Omental fat pad (tissue), 4 donors: ENCODE data around the gene CNKSR3. TPM values are rescaled to one million over a fixed set of nuclear protein-coding genes. Genes with fewer than 3 reads are reported as not detected.
A peak's percentile ranks its signal among the peaks of the same experiment; 100 is the strongest.

ENCODE experiments used
- ATAC-seq: fragments of 150-250 bp; one replicate; pipeline ENCODE4 v1.9.1; 2016; ENCODE audit warnings: mild to moderate bottlenecking, moderate library complexity; ENCODE audit not compliant: low FRiP score
- DNase-seq: peaks from one replicate; pipeline ENCODE4 v3.0.0-alpha.2; 2019; ENCODE audit warnings: low spot score
- total RNA-seq, 4 donors: library from RNA; depleted of rRNA; stranded (reverse); fragments of >200 nt; gene quantifications; one replicate each; pipeline ENCODE4 v1.1.0, GENCODE V29; 2016
- TF ChIP-seq, protein P1 (sequence below), 3 donors: fragments of 450-650 bp; IDR thresholded peaks; one replicate each; pipeline ENCODE4 v1.5.1; 2016 to 2017; ENCODE audit warnings: antibody characterized with exemption in 3 of 3, mild to moderate bottlenecking in 3 of 3, moderate library complexity in 2 of 3

CNKSR3 gene
- total RNA-seq, 4 donors from 2014 or later: 3.9 to 13.8 (median 5.5) TPM

DNA sequence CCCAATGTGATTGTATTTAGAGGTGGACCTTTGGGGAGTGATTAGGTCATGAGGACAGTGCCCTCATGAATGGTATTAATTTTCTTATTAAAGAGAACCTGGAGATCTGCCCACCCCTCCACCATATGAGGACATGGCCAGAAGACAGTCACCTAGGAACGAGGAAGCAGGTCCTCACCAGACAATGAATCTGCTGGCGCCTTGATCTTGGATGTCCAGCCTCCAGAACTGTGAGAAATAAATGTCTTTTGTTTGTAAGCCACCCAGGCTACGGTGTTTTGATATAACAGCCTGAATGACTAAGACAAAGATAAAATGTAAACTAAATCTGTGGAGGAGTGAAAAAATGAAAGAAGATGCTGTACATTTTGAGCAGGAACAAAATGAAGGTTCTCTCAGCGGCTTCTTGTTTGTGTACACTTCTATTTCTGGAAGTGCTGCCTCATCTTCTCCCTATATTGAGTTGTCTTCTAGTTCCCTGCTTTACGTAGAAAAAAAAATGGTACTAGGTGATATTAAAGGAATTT lies 152.4 kb downstream of the CNKSR3 start:
- no peak for DNase-seq
- no peak for ATAC-seq

DNA sequence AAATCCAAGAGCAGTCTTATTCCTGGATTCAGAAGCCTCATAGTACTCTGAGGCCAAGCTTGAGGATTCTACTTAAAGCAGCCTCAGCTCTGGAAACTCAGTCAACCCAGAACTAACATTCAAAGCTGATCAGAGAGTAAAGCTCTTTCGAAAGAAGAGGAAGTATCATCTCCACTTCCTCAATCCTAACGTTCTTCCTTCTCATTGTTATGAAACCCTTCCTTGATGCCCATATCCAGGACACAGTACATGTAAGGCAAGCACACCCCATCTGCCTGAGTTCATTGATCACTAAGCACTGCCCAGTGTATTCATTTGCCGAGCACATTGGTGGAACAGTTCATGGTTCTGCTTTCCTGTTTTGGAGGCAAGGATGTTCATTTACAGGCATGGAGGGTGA lies 153.8 kb downstream of the CNKSR3 start, which contains the start of gene IPCEF1:
Gene IPCEF1, minus strand, starts transcription at position 114 of the 400 bp plus-strand sequence. CDS start 90,856 bp downstream, outside the sequence.
- DNase-seq: no peak
- ATAC-seq: peak; percentile 55
- TF ChIP-seq, protein P1, sequence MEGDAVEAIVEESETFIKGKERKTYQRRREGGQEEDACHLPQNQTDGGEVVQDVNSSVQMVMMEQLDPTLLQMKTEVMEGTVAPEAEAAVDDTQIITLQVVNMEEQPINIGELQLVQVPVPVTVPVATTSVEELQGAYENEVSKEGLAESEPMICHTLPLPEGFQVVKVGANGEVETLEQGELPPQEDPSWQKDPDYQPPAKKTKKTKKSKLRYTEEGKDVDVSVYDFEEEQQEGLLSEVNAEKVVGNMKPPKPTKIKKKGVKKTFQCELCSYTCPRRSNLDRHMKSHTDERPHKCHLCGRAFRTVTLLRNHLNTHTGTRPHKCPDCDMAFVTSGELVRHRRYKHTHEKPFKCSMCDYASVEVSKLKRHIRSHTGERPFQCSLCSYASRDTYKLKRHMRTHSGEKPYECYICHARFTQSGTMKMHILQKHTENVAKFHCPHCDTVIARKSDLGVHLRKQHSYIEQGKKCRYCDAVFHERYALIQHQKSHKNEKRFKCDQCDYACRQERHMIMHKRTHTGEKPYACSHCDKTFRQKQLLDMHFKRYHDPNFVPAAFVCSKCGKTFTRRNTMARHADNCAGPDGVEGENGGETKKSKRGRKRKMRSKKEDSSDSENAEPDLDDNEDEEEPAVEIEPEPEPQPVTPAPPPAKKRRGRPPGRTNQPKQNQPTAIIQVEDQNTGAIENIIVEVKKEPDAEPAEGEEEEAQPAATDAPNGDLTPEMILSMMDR (IDR thresholded peaks at IDR 0.05): no peak

More for the DNA sequence above, 152.4 kb downstream of the CNKSR3 start:
- TF ChIP-seq, protein P1 (IDR thresholded peaks at IDR 0.05): no peak

DNA sequence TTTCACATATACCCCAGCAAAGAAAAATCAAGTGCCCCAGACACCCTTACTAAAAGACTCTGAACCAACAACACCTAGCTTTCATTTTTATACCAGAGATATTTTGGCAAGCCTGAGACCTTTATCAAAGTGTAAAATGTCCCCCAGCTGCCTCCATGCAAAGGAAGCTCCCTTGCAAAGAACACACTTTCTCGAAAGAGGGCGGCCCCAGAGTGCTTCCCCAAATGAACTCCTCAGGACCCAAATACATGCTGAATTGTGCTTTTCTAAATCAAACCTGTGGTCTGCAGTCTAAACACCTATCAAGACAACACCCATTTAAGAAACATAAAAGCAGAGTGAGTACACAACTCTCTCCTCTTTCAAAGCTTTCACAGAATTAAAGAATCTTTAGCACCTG lies 154.4 kb downstream of the CNKSR3 start:
- ATAC-seq (no peak), DNase-seq (no peak)
- TF ChIP-seq, protein P1 (IDR thresholded peaks at IDR 0.05): no peak

DNA sequence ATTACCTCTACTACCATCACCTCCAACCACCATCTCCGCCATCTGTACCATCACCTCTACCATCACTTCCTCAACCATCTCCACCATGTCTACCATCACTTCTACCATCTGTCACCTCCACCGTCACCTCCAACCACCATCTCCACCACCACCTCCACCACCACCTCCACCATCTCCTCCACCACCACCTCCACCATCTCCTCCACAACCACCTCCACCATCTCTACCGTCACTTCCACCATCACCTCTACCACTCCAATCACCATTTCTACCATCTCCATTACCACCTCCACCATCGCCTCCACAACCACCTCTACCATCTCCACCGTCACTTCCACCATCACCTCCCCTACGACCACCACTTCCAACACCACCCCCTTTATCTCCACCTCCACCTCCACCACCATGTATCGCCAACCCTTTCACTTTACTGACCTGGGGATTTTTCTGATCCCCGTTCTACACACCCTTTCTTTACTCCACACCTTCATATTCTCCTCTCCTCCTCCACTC lies 156.2 kb downstream of the CNKSR3 start:
- DNase-seq (no peak), ATAC-seq (no peak)
- TF ChIP-seq, protein P1 (IDR thresholded peaks at IDR 0.05): no peak

DNA sequence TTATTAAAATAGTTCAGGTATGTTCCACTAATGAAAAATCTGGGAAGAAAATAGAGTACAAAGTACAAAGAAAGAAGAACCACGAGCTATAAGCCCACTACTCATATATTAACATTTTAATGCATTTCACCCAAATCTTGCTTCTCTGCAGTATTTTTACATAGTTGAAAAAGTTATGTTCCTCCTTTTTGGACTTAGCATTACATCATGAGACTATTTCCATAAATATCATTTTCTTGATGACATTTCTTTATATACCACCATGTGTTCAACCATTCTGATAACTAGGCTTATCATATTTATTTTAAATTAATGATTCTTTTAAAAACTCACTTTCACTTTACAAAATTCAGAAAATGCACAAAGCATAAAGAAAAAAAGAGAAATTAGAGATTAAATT lies 156.9 kb downstream of the CNKSR3 start:
- no peak for DNase-seq
- ATAC-seq: no peak
- TF ChIP-seq, protein P1 (IDR thresholded peaks at IDR 0.05): no peak

DNA sequence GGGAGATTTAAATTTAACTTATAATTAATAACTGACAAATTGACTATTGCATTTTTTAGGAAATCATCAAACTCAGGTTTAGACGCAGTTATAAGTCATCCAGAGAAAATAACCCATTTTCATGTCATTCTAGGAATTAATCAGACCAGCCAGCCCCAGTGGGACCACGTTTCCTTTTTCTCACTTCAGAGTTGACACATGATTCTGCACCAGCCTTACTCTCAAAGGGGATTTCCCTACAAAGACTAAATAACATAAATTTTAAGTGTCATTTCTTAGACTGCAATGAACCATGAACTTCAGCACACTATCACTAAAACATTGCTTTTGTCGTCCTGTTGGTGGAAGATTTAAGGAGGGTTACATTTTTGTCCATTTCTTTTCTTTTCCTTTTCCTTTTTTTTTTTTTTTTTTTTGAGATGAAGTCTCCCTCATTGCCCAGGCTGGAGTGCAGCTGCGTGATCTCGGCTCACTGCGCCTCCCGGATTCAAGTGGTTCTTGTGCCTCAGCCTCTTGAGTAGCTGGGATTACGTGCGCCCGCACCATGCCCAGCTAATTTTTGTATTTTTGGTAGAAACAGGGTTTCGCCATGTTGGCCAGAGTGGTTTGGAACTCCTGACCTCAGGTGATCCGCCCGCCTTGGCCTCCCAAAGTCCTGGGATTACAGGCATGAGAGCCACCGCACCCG lies 157.4 kb downstream of the CNKSR3 start:
- ATAC-seq (no peak), DNase-seq (no peak)
- TF ChIP-seq, protein P1 (IDR thresholded peaks at IDR 0.05): no peak

DNA sequence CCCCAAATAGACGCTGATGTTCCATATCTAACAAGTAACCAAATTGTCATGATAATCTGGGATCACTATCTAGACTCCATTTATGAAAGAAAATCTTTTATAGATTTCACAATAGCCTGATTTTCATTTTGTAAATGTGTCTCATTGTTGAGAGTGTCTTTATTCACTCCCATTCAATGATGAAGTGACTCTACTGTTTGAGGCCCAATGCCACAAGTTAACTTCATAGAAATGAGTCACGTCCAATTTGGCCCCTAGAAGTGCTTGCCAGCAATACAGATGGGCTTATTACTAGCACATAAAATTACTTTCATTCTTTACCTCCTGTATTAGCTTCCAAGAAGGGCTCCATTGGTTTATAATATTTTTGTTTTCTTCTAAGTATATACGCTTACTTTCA lies 160.2 kb downstream of the CNKSR3 start:
- TF ChIP-seq, protein P1 (IDR thresholded peaks at IDR 0.05): no peak
- DNase-seq (no peak), ATAC-seq (no peak)
